ENCODE results near the gene ELK3.
A peak's percentile ranks its signal among the peaks of the same experiment; 100 is the strongest.

Gene ELK3

GRCh38 chr12:96213869-96214268 lies 19.7 kb downstream of the ELK3 start:
- DNase-seq: no peak

GRCh38 chr12:96215919-96216273 lies 21.7 kb downstream of the ELK3 start:
- DNase-seq: no peak

- DNase-seq: no peak
These were observed 25.0 kb downstream of the ELK3 start for GRCh38 chr12:96218989-96219678.

GRCh38 chr12:96219700-96220206 lies 25.6 kb downstream of the ELK3 start:
- peak; percentile 85 for DNase-seq

GRCh38 chr12:96220902-96221301 lies 26.7 kb downstream of the ELK3 start:
- no peak for DNase-seq

- no peak for DNase-seq
These were observed 27.2 kb downstream of the ELK3 start for GRCh38 chr12:96221391-96221790.

GRCh38 chr12:96223411-96224218 lies 29.4 kb downstream of the ELK3 start:
- DNase-seq: no peak

GRCh38 chr12:96224219-96224615 lies 30.0 kb downstream of the ELK3 start:
- no peak for DNase-seq

GRCh38 chr12:96225044-96225855 lies 31.1 kb downstream of the ELK3 start:
- DNase-seq: peak; percentile 24

GRCh38 chr12:96225994-96226399 lies 31.8 kb downstream of the ELK3 start:
- DNase-seq: no peak

- no peak for DNase-seq
These were observed 32.2 kb downstream of the ELK3 start for GRCh38 chr12:96226401-96226800.

- no peak for DNase-seq
These were observed 32.7 kb downstream of the ELK3 start for GRCh38 chr12:96226801-96227348.

- no peak for DNase-seq
These were observed 33.4 kb downstream of the ELK3 start for GRCh38 chr12:96227365-96228106.

- no peak for DNase-seq
These were observed 34.5 kb downstream of the ELK3 start for GRCh38 chr12:96228566-96229248.

- DNase-seq: no peak
These were observed 36.5 kb downstream of the ELK3 start for GRCh38 chr12:96230646-96231045.

- no peak for DNase-seq
These were observed 39.0 kb downstream of the ELK3 start for GRCh38 chr12:96233168-96233567.

GRCh38 chr12:96233939-96234461 lies 39.8 kb downstream of the ELK3 start:
- no peak for DNase-seq

GRCh38 chr12:96234591-96235483 lies 40.7 kb downstream of the ELK3 start:
- DNase-seq: no peak

- DNase-seq: no peak
These were observed 41.3 kb downstream of the ELK3 start for GRCh38 chr12:96235484-96235826.

GRCh38 chr12:96236221-96236822 lies 42.1 kb downstream of the ELK3 start:
- DNase-seq: no peak
